A673 (cell line): ENCODE data around the gene GOLPH3L. TPM values are rescaled to one million over a fixed set of nuclear protein-coding genes. Genes with fewer than 3 reads are reported as not detected.

Experiments used
- BruUV-seq: library from RNA; stranded (reverse); fragments of 400-500 nt; replicated peaks from 2 replicates; lab custom pipeline; 2021; lab: Mats Ljungman, UMichigan
- CTCF ChIA-PET: fragments of 300-600 bp; sonication (Branson Sonifier 250); formaldehyde crosslinking; loops from one replicate; lab custom pipeline; 2022; ENCODE audit warnings: antibody characterized with exemption; lab: Charles Lee
- POLR2A ChIA-PET: fragments of 300-600 bp; sonication (Branson Sonifier 250); formaldehyde crosslinking; loops from one replicate; lab custom pipeline; 2022; ENCODE audit warnings: antibody characterized with exemption; ENCODE audit not compliant: low non-redundant PET; lab: Charles Lee
- DNase-seq: peaks from one replicate; pipeline ENCODE4 v3.0.0-alpha.2; 2015; ENCODE audit warnings: low spot score
- H3K27ac ChIP-seq: fragments of 200-600 bp; sonication (generic); 2 replicates; pipeline ENCODE4 v1.5.1; 2016; ENCODE audit warnings: mixed run types, low read depth, mild to moderate bottlenecking, mixed read lengths, antibody characterized with exemption, low read length; ENCODE audit not compliant: poor library complexity, severe bottlenecking
- H3K27me3 ChIP-seq: fragments of 200-600 bp; sonication (generic); replicated peaks from 2 replicates; pipeline ENCODE4 v1.6.1; 2017; ENCODE audit warnings: mixed run types, low read depth, mild to moderate bottlenecking, mixed read lengths, antibody characterized with exemption, low read length; ENCODE audit not compliant: insufficient read depth, poor library complexity
- H3K36me3 ChIP-seq: fragments of 200-600 bp; sonication (generic); 2 replicates; pipeline ENCODE4 v1.6.1; 2016; ENCODE audit warnings: mixed run types, mild to moderate bottlenecking, mixed read lengths, antibody characterized with exemption, low read length; ENCODE audit not compliant: insufficient read depth, poor library complexity, severe bottlenecking
- H3K4me1 ChIP-seq: fragments of 200-600 bp; sonication (generic); 2 replicates; pipeline ENCODE4 v1.6.1; 2017; ENCODE audit warnings: mixed run types, mild to moderate bottlenecking, mixed read lengths, antibody characterized with exemption, low read length; ENCODE audit not compliant: insufficient read depth, poor library complexity, severe bottlenecking
- H3K4me3 ChIP-seq: fragments of 200-600 bp; sonication (generic); 2 replicates; pipeline ENCODE4 v1.5.1; 2016; ENCODE audit warnings: low read depth, mixed run types, mild to moderate bottlenecking, mixed read lengths, low read length; ENCODE audit not compliant: poor library complexity, severe bottlenecking
- H3K9me3 ChIP-seq: fragments of 200-600 bp; sonication (generic); 2 replicates; pipeline ENCODE4 v1.6.1; 2016; ENCODE audit warnings: mixed run types, low read depth, mild to moderate bottlenecking, mixed read lengths, antibody characterized with exemption, low read length; ENCODE audit not compliant: poor library complexity, severe bottlenecking
- EZH2 ChIP-seq: fragments of 200-600 bp; sonication (generic); IDR thresholded peaks from 2 replicates; pipeline ENCODE4 v1.6.1; 2017; ENCODE audit warnings: borderline replicate concordance, low read depth, mild to moderate bottlenecking, mixed read lengths, antibody characterized with exemption, low read length; ENCODE audit not compliant: poor library complexity, severe bottlenecking
- intact Hi-C: fragments of 100-400 bp; cut with micrococcal nuclease; formaldehyde crosslinking; loops from one replicate; pipeline ENCODE4 v1.10.0; 2022; ENCODE audit not compliant: unreplicated experiment
- total RNA-seq: library from RNA; stranded (reverse); gene quantifications from 2 replicates; pipeline ENCODE4 v1.2.3, GENCODE V29; 2021
- TF ChIP-seq, protein P1 (sequence below): fragments of 300-800, 200-600 bp; sonication (generic); conservative IDR thresholded peaks from 2 replicates; pipeline ENCODE4 v1.5.1; 2017; ENCODE audit warnings: low read depth, mild to moderate bottlenecking, antibody characterized with exemption, low read length, moderate library complexity, mixed read lengths

GOLPH3L gene
- total RNA-seq, 1 experiment from 2014 or later, result 22.6 TPM

- peaks cover 35% of the 10 kb centered on the region for H3K36me3 ChIP-seq
- H3K27ac ChIP-seq, result peak within 1 kb of the TSS; percentile 98
- TF ChIP-seq EZH2, result no peak
- TF ChIP-seq, protein P1, sequence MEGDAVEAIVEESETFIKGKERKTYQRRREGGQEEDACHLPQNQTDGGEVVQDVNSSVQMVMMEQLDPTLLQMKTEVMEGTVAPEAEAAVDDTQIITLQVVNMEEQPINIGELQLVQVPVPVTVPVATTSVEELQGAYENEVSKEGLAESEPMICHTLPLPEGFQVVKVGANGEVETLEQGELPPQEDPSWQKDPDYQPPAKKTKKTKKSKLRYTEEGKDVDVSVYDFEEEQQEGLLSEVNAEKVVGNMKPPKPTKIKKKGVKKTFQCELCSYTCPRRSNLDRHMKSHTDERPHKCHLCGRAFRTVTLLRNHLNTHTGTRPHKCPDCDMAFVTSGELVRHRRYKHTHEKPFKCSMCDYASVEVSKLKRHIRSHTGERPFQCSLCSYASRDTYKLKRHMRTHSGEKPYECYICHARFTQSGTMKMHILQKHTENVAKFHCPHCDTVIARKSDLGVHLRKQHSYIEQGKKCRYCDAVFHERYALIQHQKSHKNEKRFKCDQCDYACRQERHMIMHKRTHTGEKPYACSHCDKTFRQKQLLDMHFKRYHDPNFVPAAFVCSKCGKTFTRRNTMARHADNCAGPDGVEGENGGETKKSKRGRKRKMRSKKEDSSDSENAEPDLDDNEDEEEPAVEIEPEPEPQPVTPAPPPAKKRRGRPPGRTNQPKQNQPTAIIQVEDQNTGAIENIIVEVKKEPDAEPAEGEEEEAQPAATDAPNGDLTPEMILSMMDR, result no peak
- DNase-seq, result peak; percentile 99
- H3K27me3 ChIP-seq, result no peaks in the 10 kb centered on the region
- ChIA-PET CTCF (interaction anchor here (0.6 to 0.8 kb wide), 4 partner anchors 51 to 294 kb away, joined by 3 to 4 read pairs (median 3); no protein-coding TSS in a partner anchor), POLR2A (interaction anchor here (0.8 to 1.3 kb wide), 2 partner anchors 9 to 50 kb away, joined by 4 to 13 read pairs; partner anchors contain the start of gene MCL1)
- H3K9me3 ChIP-seq, result no peaks in the 10 kb centered on the region
- BruUV-seq, result no TSS peak
- H3K4me1 ChIP-seq, result peaks cover 10% of the 10 kb centered on the region
- intact Hi-C loops, result loop anchor here (1.0 to 10.0 kb wide), 6 partner anchors 51 to 375 kb away; partner anchors contain the start of genes CA14, GOLPH3L, MCL1 and RPRD2
- H3K4me3 ChIP-seq, result peak within 1 kb of the TSS; percentile 64
Observed at GRCh38 chr1:150629115-150629928, 67.6 kb downstream of the GOLPH3L start, which contains the start of gene ENSA. Gene ENSA, minus strand, starts transcription at chr1:150629612. Its CDS starts 142 bp downstream, at chr1:150629470.

DNA sequence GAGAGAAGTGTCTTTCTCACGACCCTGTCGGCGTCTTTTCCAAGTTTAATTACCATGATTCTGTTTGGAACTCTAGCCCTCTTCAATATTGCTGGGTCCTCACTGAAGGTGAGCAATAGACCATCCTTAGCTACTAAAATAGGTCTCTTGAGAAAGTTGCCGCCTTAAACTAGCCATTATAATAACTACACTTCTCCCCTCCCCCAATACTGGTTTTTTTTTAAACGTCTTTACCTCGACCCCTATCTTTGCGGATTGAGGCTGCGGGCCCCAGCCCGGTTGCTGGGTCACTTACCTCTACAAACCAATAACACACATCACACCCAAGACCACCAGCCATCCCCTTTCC is 68.2 kb downstream of the GOLPH3L start:
- Histone ChIP-seq H3K9me3 (no peaks in the 10 kb centered on the region), H3K27me3 (no peaks in the 10 kb centered on the region), H3K27ac (peak overlapping the region; percentile 98), H3K4me1 (peaks cover 10% of the 10 kb centered on the region), H3K4me3 (peak overlapping the region; percentile 64), H3K36me3 (peaks cover 41% of the 10 kb centered on the region)
- POLR2A ChIA-PET, result interaction anchor here (1.3 kb wide), 1 partner anchor 9 kb away, joined by 4 read pairs; no protein-coding TSS in a partner anchor
- TF ChIP-seq, protein P1, result no peak
- no peak for TF ChIP-seq EZH2
- CTCF ChIA-PET, result interaction anchor here (0.8 kb wide), 1 partner anchor 294 kb away, joined by 3 read pairs; no protein-coding TSS in a partner anchor
- no peak for DNase-seq
- BruUV-seq, result TSS peak; percentile 60
- intact Hi-C loops, result loop anchor here (1.0 to 10.0 kb wide), 6 partner anchors 50 to 374 kb away; partner anchors contain the start of genes CA14, GOLPH3L, MCL1 and RPRD2

- intact Hi-C loops, result loop anchor here (2.0 to 10.0 kb wide), 5 partner anchors 49 to 373 kb away; partner anchors contain the start of genes CA14, GOLPH3L, MCL1 and SETDB1
- Histone ChIP-seq H3K9me3 (no peaks in the 10 kb centered on the region), H3K27me3 (no peaks in the 10 kb centered on the region), H3K4me1 (peaks cover 10% of the 10 kb centered on the region), H3K27ac (peak overlapping the region; percentile 98), H3K36me3 (peaks cover 47% of the 10 kb centered on the region), H3K4me3 (peak overlapping the region; percentile 64)
- ChIA-PET CTCF (no interaction called here), POLR2A (no interaction called here)
- DNase-seq, result no peak
- TF ChIP-seq, protein P1, result no peak
- no peak for TF ChIP-seq EZH2
- BruUV-seq, result no TSS peak
Observed at GRCh38 chr1:150627826-150628410, 69.0 kb downstream of the GOLPH3L start.
